ENCODE measurements around the gene HOOK2.

Gene HOOK2

DNA sequence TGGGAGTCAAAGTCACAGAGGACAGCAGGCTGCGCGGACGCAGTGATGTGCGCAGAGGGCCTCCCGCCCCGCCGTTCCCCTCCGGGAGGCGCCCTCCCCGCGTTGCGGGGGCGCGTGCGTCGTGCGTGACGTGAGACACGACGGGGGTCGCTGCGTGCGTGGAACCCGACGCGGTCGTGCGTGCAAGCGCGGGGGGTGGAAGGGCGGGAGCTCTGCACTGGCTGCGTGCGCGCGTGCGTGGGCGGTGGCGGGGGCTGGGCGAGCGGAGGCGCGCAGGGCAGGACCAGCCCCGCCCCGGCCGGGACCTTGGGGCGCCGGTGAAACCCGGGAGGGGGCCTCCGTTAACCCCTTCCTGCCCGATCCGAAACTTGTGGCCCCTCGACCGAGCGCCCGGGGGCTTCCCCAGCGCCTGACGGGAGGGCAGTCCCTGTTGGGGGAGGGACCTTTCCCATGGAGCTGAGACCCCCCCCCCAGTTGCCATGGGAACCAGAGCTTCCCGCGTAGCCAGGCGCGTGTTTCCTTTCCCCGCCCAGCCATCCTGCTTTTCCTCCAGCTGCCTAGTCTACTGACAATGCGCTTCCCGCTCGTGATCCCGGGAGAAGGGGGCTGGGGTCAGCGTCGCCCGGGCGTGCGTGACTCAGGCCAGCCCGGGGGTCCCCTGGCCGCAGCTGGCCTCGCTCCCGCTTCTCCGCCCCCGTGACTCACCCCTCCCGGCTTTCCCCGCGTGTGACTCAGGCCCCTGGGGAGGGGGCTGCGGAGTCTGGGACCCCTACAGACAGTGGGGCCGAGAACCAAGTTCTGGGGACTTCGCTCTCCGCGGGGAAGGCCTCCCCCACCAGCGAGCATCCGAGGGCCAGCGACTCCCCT is 7.3 kb upstream of the HOOK2 start:
- DNase-seq, result peak; percentile 94

DNA sequence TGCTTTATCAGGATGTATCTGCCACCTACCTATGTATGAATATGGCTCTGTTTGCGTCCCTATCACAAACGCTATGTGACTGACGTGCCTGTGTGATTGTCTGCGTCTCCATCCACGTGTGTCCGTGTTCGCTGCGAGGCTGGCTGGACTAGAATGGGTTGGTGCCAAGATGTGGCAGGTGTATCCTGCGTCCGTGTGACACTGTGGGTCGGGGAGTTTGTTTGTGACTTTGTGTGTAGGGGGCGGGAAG is 6.7 kb upstream of the HOOK2 start:
- no peak for DNase-seq

DNA sequence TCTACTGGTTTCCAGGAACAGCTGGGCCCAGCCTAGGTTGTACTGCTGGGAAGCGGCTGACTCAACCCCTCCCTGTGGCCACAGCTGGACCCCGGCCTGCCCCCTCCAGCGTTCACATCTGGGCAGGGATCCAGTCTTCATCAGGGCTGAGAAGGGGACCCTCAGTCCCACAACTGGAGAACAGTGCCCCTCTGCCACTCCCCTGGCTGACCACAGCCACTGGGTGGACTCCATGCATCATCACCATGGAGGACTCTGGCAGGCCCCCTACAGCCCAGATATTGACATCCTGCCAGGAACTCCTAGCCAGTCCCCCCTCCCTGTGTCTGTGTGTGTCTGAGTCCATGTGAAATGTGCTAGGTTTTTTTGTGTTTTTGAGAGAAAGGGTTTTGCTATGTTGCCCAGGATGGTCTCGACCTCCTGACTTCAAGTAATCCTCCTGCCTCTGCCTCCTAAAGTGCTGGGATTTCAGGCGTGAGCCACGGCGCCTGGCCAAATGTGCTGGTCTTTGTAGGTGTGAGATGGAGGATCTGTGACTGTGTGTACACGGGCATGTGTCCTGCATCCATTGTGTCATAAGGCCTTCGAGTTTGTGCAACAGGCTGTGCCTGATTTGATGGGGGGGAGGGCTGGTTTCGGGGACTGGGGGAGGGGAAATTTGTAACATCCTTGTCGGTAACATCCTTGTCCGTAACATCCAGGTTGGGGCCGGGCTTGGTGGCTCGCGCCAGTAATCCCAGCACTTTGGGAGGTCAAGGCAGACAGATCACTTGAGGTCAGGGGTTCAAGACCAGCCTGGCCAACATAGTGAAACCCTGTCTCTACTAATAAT is 4.0 kb upstream of the HOOK2 start:
- no peak for DNase-seq

DNA sequence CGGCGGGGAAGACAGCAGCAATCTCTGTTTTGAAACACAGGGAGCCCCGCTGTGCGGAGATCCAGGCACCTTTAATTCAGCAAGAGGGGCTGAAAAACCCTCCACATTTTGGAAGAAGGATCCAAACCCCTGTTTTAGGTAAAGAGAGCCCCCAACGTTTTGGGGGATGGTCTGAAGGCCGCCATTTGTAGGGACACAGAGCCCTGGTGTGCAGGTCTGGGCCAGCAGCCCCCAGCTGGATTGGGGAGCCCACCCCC is 3.5 kb upstream of the HOOK2 start:
- DNase-seq, result no peak

DNA sequence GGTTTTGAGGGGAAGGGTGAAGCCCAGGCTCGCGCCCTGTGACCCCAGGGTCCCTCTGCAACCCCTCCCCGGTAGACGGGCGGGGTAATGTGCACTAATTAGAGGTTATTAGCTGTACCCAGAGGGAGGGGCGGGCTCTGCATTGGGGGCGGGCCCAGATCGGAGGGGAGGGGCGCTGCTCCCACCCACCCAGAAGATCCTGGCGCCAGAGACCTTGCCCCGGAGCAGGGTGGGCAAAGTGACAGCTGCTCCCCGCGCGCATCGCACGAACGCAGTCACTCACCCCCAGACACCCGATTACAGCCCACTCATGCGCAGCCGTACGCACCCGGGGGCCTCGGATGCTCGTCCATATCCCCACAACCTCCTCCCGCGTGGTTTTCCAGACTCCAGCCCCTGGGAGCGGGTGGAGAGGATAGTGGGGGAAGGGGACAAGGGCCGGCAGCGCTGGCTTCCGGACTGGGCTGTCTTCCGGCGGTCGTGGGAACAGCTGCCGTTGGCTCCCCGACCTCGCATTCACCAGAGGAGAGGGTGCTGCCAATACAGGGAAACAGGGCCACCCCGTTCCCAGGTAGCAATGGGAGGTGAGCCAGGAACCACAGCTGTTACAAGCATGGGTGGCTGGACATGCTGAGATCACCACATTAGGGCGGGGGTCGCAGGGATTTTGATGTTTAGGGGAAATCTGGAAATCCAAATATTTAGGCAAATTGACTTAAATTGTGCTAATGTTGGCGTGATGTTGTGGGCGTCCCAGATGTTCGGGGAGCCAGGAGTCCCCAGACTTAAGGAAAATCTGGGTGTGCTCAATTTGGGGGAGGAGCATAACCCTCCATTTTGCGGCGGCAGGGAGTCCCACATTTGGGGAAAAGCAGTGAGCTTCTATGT is 2.9 kb upstream of the HOOK2 start:
- peak; percentile 62 for DNase-seq

DNA sequence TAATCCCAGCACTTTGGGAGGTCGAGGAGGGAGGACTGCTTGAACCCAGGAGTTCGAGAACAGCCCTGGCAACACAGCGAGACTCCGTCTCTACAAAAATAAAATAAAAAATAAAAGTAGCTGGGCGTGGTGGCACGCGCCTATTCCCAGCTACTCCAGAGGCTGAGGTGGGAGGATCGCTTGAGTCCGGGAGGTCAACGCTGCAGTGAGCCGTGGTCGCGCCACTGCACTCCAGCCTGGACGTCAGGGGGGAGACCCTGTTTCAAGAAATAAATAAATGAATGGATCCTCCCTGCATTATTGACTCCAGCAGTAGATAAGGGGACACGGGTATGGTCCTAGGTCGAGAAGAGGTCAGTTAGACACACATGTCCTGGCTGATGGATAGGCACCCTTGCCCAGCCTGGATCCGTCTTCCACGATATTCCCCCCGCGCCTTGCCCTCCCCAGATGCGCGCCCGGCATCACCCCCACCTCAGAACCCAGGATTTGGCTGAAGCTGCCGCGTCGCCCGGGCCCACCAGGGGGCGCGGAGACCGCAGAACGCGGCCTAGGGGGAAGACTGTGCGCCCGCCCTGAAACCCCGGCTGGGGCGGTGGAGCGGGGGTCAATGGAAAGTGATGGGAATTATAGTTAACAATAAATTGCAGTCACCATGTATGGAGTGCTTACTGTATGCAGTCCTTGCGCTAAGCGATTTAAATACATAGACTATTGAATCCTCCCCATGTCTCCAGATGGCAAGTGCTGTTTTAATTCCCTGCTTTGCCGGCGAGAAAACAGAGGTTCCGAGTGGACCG is 2.1 kb upstream of the HOOK2 start:
- DNase-seq, result peak; percentile 89

- DNase-seq, result no peak
Measured at GRCh38 chr19:12773571-12773970, 1.8 kb downstream of the HOOK2 start.

DNA sequence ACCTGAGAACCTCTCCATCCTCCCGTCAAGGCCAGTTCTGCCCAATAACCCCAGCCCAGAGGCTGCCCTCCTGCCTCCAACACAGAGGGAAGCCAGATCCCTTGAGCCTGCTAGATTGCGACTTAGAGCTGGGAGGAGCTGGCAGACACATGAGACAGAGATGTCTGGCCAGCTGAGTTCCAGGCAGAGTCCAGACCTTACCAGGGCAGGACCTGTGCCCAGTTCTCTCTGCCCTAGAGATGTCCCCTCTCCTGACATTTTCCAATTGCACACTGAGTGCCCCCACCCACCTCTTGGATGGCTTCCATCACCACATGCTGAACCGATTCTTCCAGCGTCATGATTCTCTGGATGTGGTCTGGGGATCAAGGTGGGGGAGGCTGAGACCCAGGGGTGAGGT is 3.0 kb downstream of the HOOK2 start:
- no peak for DNase-seq

GRCh38 chr19:12770922-12771321 is 4.4 kb downstream of the HOOK2 start:
- no peak for DNase-seq

- peak; percentile 78 for DNase-seq
Measured at GRCh38 chr19:12769689-12770088, 5.7 kb downstream of the HOOK2 start.

DNA sequence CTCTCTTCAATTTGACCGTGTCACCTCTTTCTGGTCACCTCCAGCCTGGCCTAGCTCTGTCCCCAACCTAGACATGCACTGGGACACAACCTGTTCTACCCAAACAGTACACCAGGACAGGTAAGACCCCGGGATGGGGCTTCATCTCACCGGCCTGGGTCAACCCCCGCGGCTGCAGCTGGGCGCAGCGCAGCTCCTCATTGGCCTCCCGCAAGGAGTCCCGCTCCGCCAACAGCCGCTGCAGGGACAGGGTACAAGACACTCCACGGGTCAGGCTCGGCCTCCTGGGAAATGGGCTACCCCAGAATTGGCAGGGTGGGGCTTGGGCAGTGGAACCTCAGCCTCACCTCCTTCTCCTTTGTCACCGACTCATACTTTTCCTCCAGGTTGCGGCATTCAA is 7.7 kb downstream of the HOOK2 start:
- no peak for DNase-seq

GRCh38 chr19:12767150-12767549 is 8.2 kb downstream of the HOOK2 start:
- no peak for DNase-seq

DNA sequence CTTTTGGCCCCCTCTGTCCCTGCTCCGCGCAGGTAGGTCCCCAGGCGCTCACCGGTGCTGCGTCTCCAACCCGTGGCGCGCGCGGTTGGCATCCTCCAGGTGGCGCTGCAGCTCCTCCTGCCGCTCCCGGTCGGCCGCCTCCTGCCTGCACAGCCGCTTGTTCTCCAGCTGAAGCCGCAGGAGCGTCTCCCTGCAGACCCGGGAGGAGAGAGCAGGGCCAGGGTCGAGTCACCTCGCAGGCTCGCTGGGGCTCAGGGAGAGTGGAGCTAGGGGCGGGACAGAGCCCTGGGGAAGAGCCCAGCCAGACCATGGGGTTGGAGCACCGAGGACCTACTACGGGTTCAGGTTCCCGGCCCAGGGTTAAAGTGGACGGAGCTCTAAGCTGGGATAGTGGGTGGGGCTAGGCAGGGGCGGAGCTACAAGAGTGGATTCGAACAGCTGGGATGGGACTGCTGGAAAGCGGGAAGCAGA is 9.3 kb downstream of the HOOK2 start:
- peak; percentile 82 for DNase-seq

GRCh38 chr19:12764698-12765097 is 10.7 kb downstream of the HOOK2 start:
- DNase-seq, result no peak

- DNase-seq, result no peak
Measured at GRCh38 chr19:12763100-12763499, 12.3 kb downstream of the HOOK2 start.

- DNase-seq, result no peak
Measured at GRCh38 chr19:12759686-12760085, 15.7 kb downstream of the HOOK2 start.

- DNase-seq, result peak; percentile 79
Measured at GRCh38 chr19:12757544-12758274, 17.6 kb downstream of the HOOK2 start.

- DNase-seq, result no peak
Measured at GRCh38 chr19:12756150-12756883, 19.0 kb downstream of the HOOK2 start.

- DNase-seq, result no peak
Measured at GRCh38 chr19:12754465-12755196, 20.7 kb downstream of the HOOK2 start.

- no peak for DNase-seq
Measured at GRCh38 chr19:12752056-12752781, 23.1 kb downstream of the HOOK2 start.

Measured in stimulated activated CD4-positive, alpha-beta T cell treated with anti-CD3 and anti-CD28 coated beads, Interleukin-15, amount 100 ng/mL, for 24 hours (primary cell).